Suprapubic skin (tissue), 4 donors: Measurements from ENCODE around the gene AKT1.

Experiments used
- EP300 ChIP-seq: sonication (generic); formaldehyde crosslinking; IDR thresholded peaks from one replicate; pipeline ENCODE4 v1.6.1; 2017; ENCODE audit warnings: antibody characterized with exemption
- POLR2A ChIP-seq, 2 donors: fragments of 450-650 bp; IDR thresholded peaks; one replicate each; pipeline ENCODE4 v1.6.1; 2017; ENCODE audit warnings: antibody characterized with exemption in 2 of 2, mild to moderate bottlenecking in 2 of 2, moderate library complexity in 2 of 2
- POLR2AphosphoS5 ChIP-seq, 3 donors: sonication (generic); formaldehyde crosslinking; IDR thresholded peaks; one replicate each; pipeline ENCODE4 v1.6.1; 2017; ENCODE audit warnings: antibody characterized with exemption in 3 of 3
- TF ChIP-seq, protein P1 (sequence below), 2 donors: fragments of 200-600 bp in 1 of 2; fragments of 450-650 bp in 1 of 2; sonication (generic) in 1 of 2; IDR thresholded peaks; one replicate each; pipeline ENCODE4 v1.5.1; 2016 to 2019; ENCODE audit warnings: antibody characterized with exemption in 2 of 2, mild to moderate bottlenecking in 1 of 2, moderate library complexity in 1 of 2

DNA sequence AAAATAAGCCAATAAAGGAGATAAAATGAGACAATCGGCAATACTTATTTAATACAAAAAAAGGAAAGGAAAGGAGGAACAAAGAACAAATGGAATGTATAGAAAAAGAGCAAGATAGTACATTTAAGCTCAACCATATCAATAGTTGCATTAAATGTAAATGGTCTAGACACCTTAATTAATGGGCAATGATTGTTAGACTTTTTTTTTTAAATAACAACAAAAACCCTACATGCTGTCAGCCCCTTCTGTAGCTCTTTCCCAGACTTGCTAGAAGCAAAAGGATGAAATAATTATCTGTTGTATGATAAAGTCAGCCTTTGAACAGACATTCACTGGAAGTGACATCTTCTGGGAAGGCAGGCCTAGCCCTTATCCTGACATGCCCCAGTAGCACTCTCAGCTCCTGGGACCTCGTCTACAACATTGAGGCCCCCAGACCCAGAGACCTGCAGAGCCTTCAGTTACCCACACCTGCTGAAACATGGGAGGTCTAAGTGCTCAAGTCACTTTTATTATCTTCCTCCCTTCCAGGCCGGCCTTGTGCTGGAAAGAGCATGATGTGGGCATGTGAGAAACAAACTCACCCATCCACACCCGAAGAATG, 29.2 kb downstream of the AKT1 start:
- TF ChIP-seq POLR2A (IDR thresholded peaks at IDR 0.05) (no peak), POLR2AphosphoS5 (IDR thresholded peaks at IDR 0.05) (no peak), EP300 (no peak)
- TF ChIP-seq, protein P1, sequence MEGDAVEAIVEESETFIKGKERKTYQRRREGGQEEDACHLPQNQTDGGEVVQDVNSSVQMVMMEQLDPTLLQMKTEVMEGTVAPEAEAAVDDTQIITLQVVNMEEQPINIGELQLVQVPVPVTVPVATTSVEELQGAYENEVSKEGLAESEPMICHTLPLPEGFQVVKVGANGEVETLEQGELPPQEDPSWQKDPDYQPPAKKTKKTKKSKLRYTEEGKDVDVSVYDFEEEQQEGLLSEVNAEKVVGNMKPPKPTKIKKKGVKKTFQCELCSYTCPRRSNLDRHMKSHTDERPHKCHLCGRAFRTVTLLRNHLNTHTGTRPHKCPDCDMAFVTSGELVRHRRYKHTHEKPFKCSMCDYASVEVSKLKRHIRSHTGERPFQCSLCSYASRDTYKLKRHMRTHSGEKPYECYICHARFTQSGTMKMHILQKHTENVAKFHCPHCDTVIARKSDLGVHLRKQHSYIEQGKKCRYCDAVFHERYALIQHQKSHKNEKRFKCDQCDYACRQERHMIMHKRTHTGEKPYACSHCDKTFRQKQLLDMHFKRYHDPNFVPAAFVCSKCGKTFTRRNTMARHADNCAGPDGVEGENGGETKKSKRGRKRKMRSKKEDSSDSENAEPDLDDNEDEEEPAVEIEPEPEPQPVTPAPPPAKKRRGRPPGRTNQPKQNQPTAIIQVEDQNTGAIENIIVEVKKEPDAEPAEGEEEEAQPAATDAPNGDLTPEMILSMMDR (IDR thresholded peaks at IDR 0.05), result no peak
